HL-60 (cell line): ENCODE measurements around the gene LIPH.

Source experiments
- DNase-seq, 2 experiments: peaks; one replicate each; pipeline ENCODE4 v3.0.0-alpha.2; 2010 to 2020; ENCODE audit warnings: low read depth in 1 of 2, low spot score in 1 of 2
- H3K27ac ChIP-seq: fragments of 250-450 bp; sonication (Bioruptor Pico); replicated peaks from 2 replicates; pipeline ENCODE4 v1.5.1; 2020; ENCODE audit warnings: mild to moderate bottlenecking, moderate library complexity
- H3K27me3 ChIP-seq: fragments of 250-450 bp; sonication (Bioruptor Pico); 2 replicates; pipeline ENCODE4 v1.5.1; 2021; ENCODE audit warnings: mild to moderate bottlenecking, moderate library complexity; ENCODE audit not compliant: insufficient read depth, poor library complexity, severe bottlenecking
- H3K4me3 ChIP-seq: replicated peaks from 2 replicates; pipeline ENCODE4 v1.5.1; 2011; ENCODE audit warnings: mild to moderate bottlenecking, control low read depth, low read length; ENCODE audit not compliant: insufficient read depth
- GABPA ChIP-seq: IDR thresholded peaks from 2 replicates; pipeline ENCODE4 v1.6.1; 2012; ENCODE audit warnings: low read depth
- POLR2AphosphoS5 ChIP-seq: IDR thresholded peaks from 2 replicates; pipeline ENCODE4 v1.6.1; 2012; ENCODE audit warnings: low read depth
- SPI1 ChIP-seq: IDR thresholded peaks from 2 replicates; pipeline ENCODE4 v1.6.1; 2012; ENCODE audit warnings: low read depth, mild to moderate bottlenecking, borderline replicate concordance
- TF ChIP-seq, protein P1 (sequence below): IDR thresholded peaks from 2 replicates; pipeline ENCODE4 v1.6.1; 2012; ENCODE audit warnings: low read depth; ENCODE audit not compliant: insufficient replicate concordance
- TF ChIP-seq, protein P2 (sequence below): IDR thresholded peaks from one replicate; pipeline ENCODE4 v1.5.1; 2011; ENCODE audit warnings: low read length, control low read depth, inconsistent platforms; ENCODE audit not compliant: insufficient read depth

Gene LIPH

DNA sequence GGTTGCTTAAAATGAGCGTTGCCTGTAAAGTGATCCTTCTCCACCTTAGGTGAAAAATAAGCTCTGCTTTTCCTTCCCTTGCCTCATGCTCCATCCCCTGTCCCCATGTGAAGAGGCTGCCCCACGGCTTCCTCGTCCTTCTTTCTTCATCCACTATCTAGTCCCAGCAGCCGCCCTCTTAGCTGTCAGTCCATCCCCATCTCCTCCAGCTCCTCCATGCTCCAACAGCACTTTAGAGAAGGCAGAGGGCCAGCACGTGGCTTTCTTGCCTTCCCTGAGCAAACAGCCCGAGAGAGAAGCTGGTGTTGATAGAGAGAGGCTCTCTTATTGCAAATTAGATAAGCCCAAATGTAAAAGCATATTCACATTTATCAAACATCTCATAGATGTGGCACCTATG is 44.5 kb downstream of the LIPH start:
- no peak overlapping the region for H3K27ac ChIP-seq
- H3K4me3 ChIP-seq = no peak overlapping the region
- H3K27me3 ChIP-seq = no peaks in the 10 kb centered on the region
- TF ChIP-seq POLR2AphosphoS5 (no peak), SPI1 (no peak), GABPA (no peak)
- TF ChIP-seq, protein P1, sequence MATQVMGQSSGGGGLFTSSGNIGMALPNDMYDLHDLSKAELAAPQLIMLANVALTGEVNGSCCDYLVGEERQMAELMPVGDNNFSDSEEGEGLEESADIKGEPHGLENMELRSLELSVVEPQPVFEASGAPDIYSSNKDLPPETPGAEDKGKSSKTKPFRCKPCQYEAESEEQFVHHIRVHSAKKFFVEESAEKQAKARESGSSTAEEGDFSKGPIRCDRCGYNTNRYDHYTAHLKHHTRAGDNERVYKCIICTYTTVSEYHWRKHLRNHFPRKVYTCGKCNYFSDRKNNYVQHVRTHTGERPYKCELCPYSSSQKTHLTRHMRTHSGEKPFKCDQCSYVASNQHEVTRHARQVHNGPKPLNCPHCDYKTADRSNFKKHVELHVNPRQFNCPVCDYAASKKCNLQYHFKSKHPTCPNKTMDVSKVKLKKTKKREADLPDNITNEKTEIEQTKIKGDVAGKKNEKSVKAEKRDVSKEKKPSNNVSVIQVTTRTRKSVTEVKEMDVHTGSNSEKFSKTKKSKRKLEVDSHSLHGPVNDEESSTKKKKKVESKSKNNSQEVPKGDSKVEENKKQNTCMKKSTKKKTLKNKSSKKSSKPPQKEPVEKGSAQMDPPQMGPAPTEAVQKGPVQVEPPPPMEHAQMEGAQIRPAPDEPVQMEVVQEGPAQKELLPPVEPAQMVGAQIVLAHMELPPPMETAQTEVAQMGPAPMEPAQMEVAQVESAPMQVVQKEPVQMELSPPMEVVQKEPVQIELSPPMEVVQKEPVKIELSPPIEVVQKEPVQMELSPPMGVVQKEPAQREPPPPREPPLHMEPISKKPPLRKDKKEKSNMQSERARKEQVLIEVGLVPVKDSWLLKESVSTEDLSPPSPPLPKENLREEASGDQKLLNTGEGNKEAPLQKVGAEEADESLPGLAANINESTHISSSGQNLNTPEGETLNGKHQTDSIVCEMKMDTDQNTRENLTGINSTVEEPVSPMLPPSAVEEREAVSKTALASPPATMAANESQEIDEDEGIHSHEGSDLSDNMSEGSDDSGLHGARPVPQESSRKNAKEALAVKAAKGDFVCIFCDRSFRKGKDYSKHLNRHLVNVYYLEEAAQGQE = no peak
- TF ChIP-seq, protein P2, sequence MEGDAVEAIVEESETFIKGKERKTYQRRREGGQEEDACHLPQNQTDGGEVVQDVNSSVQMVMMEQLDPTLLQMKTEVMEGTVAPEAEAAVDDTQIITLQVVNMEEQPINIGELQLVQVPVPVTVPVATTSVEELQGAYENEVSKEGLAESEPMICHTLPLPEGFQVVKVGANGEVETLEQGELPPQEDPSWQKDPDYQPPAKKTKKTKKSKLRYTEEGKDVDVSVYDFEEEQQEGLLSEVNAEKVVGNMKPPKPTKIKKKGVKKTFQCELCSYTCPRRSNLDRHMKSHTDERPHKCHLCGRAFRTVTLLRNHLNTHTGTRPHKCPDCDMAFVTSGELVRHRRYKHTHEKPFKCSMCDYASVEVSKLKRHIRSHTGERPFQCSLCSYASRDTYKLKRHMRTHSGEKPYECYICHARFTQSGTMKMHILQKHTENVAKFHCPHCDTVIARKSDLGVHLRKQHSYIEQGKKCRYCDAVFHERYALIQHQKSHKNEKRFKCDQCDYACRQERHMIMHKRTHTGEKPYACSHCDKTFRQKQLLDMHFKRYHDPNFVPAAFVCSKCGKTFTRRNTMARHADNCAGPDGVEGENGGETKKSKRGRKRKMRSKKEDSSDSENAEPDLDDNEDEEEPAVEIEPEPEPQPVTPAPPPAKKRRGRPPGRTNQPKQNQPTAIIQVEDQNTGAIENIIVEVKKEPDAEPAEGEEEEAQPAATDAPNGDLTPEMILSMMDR = no peak
- DNase-seq = no peak

GRCh38 chr3:185504636-185505035 is 47.8 kb downstream of the LIPH start:
- no peak for DNase-seq

GRCh38 chr3:185503521-185503920 is 48.9 kb downstream of the LIPH start:
- Histone ChIP-seq H3K4me3 (no peak overlapping the region), H3K27ac (no peak overlapping the region), H3K27me3 (no peaks in the 10 kb centered on the region)
- TF ChIP-seq SPI1 = no peak
- TF ChIP-seq GABPA = no peak
- TF ChIP-seq, protein P1 = no peak
- TF ChIP-seq, protein P2 = no peak
- DNase-seq = no peak

More at GRCh38 chr3:185504636-185505035, 47.8 kb downstream of the LIPH start:
- no peak overlapping the region for H3K4me3 ChIP-seq
- no peak overlapping the region for H3K27ac ChIP-seq
- H3K27me3 ChIP-seq = no peaks in the 10 kb centered on the region
- TF ChIP-seq, protein P1 = no peak
- no peak for TF ChIP-seq POLR2AphosphoS5
- TF ChIP-seq, protein P2 = no peak
- TF ChIP-seq GABPA = no peak
- TF ChIP-seq SPI1 = no peak
